SJCRH30 (cell line): ENCODE data around the gene CFD. TPM values are rescaled to one million over a fixed set of nuclear protein-coding genes. Genes with fewer than 3 reads are reported as not detected.

ENCODE experiments used
- DNase-seq, 2 experiments: peaks; one replicate each; pipeline ENCODE4 v3.0.0-alpha.2; 2015 to 2020
- H3K27ac ChIP-seq: fragments of 250-450 bp; sonication (Bioruptor Pico); 2 replicates; pipeline ENCODE4 v1.5.1; 2020; ENCODE audit warnings: mild to moderate bottlenecking, moderate library complexity
- H3K27me3 ChIP-seq: fragments of 250-450 bp; sonication (Bioruptor Pico); 2 replicates; pipeline ENCODE4 v1.5.1; 2020; ENCODE audit warnings: mild to moderate bottlenecking, moderate library complexity
- H3K36me3 ChIP-seq: fragments of 250-450 bp; sonication (Bioruptor Pico); 2 replicates; pipeline ENCODE4 v1.5.1; 2020; ENCODE audit warnings: mild to moderate bottlenecking, moderate library complexity
- H3K4me1 ChIP-seq: fragments of 250-450 bp; sonication (Bioruptor Pico); 2 replicates; pipeline ENCODE4 v1.5.1; 2020; ENCODE audit warnings: mild to moderate bottlenecking, moderate library complexity
- H3K4me3 ChIP-seq: fragments of 250-450 bp; sonication (Bioruptor Pico); 2 replicates; pipeline ENCODE4 v1.5.1; 2020; ENCODE audit warnings: mild to moderate bottlenecking, moderate library complexity
- H3K9me3 ChIP-seq: fragments of 250-450 bp; sonication (Bioruptor Pico); replicated peaks from 2 replicates; pipeline ENCODE4 v1.5.1; 2020; ENCODE audit warnings: mild to moderate bottlenecking, moderate library complexity
- total RNA-seq: library from RNA; depleted of rRNA; stranded (reverse); fragments of >200 nt; shearing (Covaris generic); gene quantifications from 2 replicates; pipeline ENCODE4 v1.2.3, GENCODE V29; 2014; rRNA removed

The CFD gene
- 0.08 and 0.18 TPM in 2 replicates for total RNA-seq

GRCh38 chr19:858868-859843 lies at the start of gene CFD:
Gene CFD, plus strand, starts transcription at chr19:859664. Its CDS starts 26 bp downstream, at chr19:859690.
- Histone ChIP-seq H3K4me1 (peaks cover 4% of the 10 kb centered on the region; the same call in 1 of the 2 replicates), H3K27ac (no peak within 1 kb of the TSS), H3K36me3 (no peaks in the 10 kb centered on the region), H3K27me3 (no peaks in the 10 kb centered on the region), H3K4me3 (no peak within 1 kb of the TSS), H3K9me3 (no peaks in the 10 kb centered on the region)
- DNase-seq: peak; percentile 68 to 70

- H3K9me3 ChIP-seq: no peaks in the 10 kb centered on the region
- H3K36me3 ChIP-seq: peaks cover 68% of the 10 kb centered on the region
- no peaks in the 10 kb centered on the region for H3K27me3 ChIP-seq
- DNase-seq: no peak
- H3K4me1 ChIP-seq: no peaks in the 10 kb centered on the region
- no peak overlapping the region for H3K27ac ChIP-seq
- H3K4me3 ChIP-seq: no peak overlapping the region
These were observed 49.2 kb upstream of the CFD start for GRCh38 chr19:810077-810855.

GRCh38 chr19:810883-811489 lies 48.5 kb upstream of the CFD start:
- Histone ChIP-seq H3K27ac (no peak overlapping the region), H3K27me3 (no peaks in the 10 kb centered on the region), H3K36me3 (peaks cover 70% of the 10 kb centered on the region), H3K9me3 (no peaks in the 10 kb centered on the region), H3K4me1 (no peaks in the 10 kb centered on the region), H3K4me3 (no peak overlapping the region)
- no peak for DNase-seq

GRCh38 chr19:811506-812048 lies 47.9 kb upstream of the CFD start:
- no peak for DNase-seq
- Histone ChIP-seq H3K4me1 (no peaks in the 10 kb centered on the region), H3K27me3 (no peaks in the 10 kb centered on the region), H3K27ac (no peak overlapping the region), H3K36me3 (peaks cover 67% of the 10 kb centered on the region), H3K4me3 (no peak overlapping the region), H3K9me3 (no peaks in the 10 kb centered on the region)

GRCh38 chr19:812049-812746 lies 47.3 kb upstream of the CFD start:
- Histone ChIP-seq H3K27ac (no peak overlapping the region), H3K36me3 (peaks cover 60% of the 10 kb centered on the region), H3K9me3 (no peaks in the 10 kb centered on the region), H3K27me3 (no peaks in the 10 kb centered on the region), H3K4me3 (no peak overlapping the region), H3K4me1 (no peaks in the 10 kb centered on the region)
- no peak for DNase-seq

- no peaks in the 10 kb centered on the region for H3K9me3 ChIP-seq
- DNase-seq: no peak
- H3K36me3 ChIP-seq: peaks cover 55% of the 10 kb centered on the region
- no peak overlapping the region for H3K4me3 ChIP-seq
- H3K27ac ChIP-seq: no peak overlapping the region
- H3K4me1 ChIP-seq: no peaks in the 10 kb centered on the region
- no peaks in the 10 kb centered on the region for H3K27me3 ChIP-seq
These were observed 46.7 kb upstream of the CFD start for GRCh38 chr19:812747-813218.

- no peak overlapping the region for H3K4me3 ChIP-seq
- H3K36me3 ChIP-seq: peaks cover 49% of the 10 kb centered on the region
- DNase-seq: no peak
- no peaks in the 10 kb centered on the region for H3K27me3 ChIP-seq
- no peak overlapping the region for H3K27ac ChIP-seq
- H3K9me3 ChIP-seq: no peaks in the 10 kb centered on the region
- H3K4me1 ChIP-seq: no peaks in the 10 kb centered on the region
These were observed 46.0 kb upstream of the CFD start for GRCh38 chr19:813219-814151.

GRCh38 chr19:814152-815078 lies 45.0 kb upstream of the CFD start:
- Histone ChIP-seq H3K36me3 (peaks cover 40% of the 10 kb centered on the region), H3K4me3 (no peak overlapping the region), H3K4me1 (no peaks in the 10 kb centered on the region), H3K27ac (no peak overlapping the region), H3K27me3 (no peaks in the 10 kb centered on the region), H3K9me3 (no peaks in the 10 kb centered on the region)
- DNase-seq: no peak

GRCh38 chr19:815079-815774 lies 44.2 kb upstream of the CFD start:
- H3K27me3 ChIP-seq: no peaks in the 10 kb centered on the region
- H3K27ac ChIP-seq: no peak overlapping the region
- DNase-seq: no peak
- H3K36me3 ChIP-seq: peaks cover 32% of the 10 kb centered on the region
- H3K4me3 ChIP-seq: no peak overlapping the region
- no peaks in the 10 kb centered on the region for H3K9me3 ChIP-seq
- no peaks in the 10 kb centered on the region for H3K4me1 ChIP-seq

- H3K27ac ChIP-seq: no peak overlapping the region
- H3K9me3 ChIP-seq: no peaks in the 10 kb centered on the region
- no peaks in the 10 kb centered on the region for H3K4me1 ChIP-seq
- H3K36me3 ChIP-seq: peaks cover 24% of the 10 kb centered on the region
- DNase-seq: no peak
- no peaks in the 10 kb centered on the region for H3K27me3 ChIP-seq
- no peak overlapping the region for H3K4me3 ChIP-seq
These were observed 43.5 kb upstream of the CFD start for GRCh38 chr19:815775-816499.

GRCh38 chr19:816500-816857 lies 43.0 kb upstream of the CFD start:
- Histone ChIP-seq H3K9me3 (no peaks in the 10 kb centered on the region), H3K4me3 (no peak overlapping the region), H3K4me1 (no peaks in the 10 kb centered on the region), H3K36me3 (peaks cover 19% of the 10 kb centered on the region), H3K27me3 (no peaks in the 10 kb centered on the region), H3K27ac (no peak overlapping the region)
- DNase-seq: no peak
